Muscle layer of duodenum (tissue), 2 donors: ENCODE results near the gene TYW5.

Experiments
- H3K27ac ChIP-seq: one replicate; pipeline ENCODE4 v1.7.0; 2013; ENCODE audit warnings: mild to moderate bottlenecking, low read length
- H3K27me3 ChIP-seq: one replicate; pipeline ENCODE4 v1.7.0; 2013; ENCODE audit warnings: low read depth, mild to moderate bottlenecking, control low read depth, low read length
- H3K36me3 ChIP-seq, 2 donors: one replicate each; pipeline ENCODE4 v1.7.0; 2013; ENCODE audit warnings: low read length in 2 of 2, control low read depth in 1 of 2, mild to moderate bottlenecking in 1 of 2; ENCODE audit not compliant: insufficient read depth in 2 of 2, control insufficient read depth in 1 of 2
- H3K4me1 ChIP-seq, 2 donors: one replicate each; pipeline ENCODE4 v1.7.0; 2013; ENCODE audit warnings: low read length in 2 of 2, mild to moderate bottlenecking in 2 of 2, control low read depth in 1 of 2, moderate library complexity in 1 of 2; ENCODE audit not compliant: insufficient read depth in 2 of 2, control insufficient read depth in 1 of 2
- H3K4me3 ChIP-seq, 2 donors: one replicate each; pipeline ENCODE4 v1.7.0; 2013; ENCODE audit warnings: low read length in 2 of 2, low read depth in 1 of 2, mild to moderate bottlenecking in 1 of 2
- H3K9me3 ChIP-seq, 2 donors: one replicate each; pipeline ENCODE4 v1.7.0; 2013; ENCODE audit warnings: low read length in 2 of 2, control low read depth in 1 of 2, mild to moderate bottlenecking in 1 of 2; ENCODE audit not compliant: control insufficient read depth in 1 of 2
- donor health status: healthy.

Gene TYW5

GRCh38 chr2:199895406-199895805 is 59.9 kb downstream of the TYW5 start:
- H3K9me3 ChIP-seq, result no peaks in the 10 kb centered on the region
- H3K36me3 ChIP-seq, result no peaks in the 10 kb centered on the region

GRCh38 chr2:199883474-199884212 is 71.6 kb downstream of the TYW5 start:
- Histone ChIP-seq H3K4me1 (no peaks in the 10 kb centered on the region), H3K4me3 (no peak overlapping the region), H3K27me3 (no peaks in the 10 kb centered on the region), H3K27ac (no peak overlapping the region), H3K36me3 (no peaks in the 10 kb centered on the region), H3K9me3 (no peaks in the 10 kb centered on the region)

More at GRCh38 chr2:199895406-199895805, 59.9 kb downstream of the TYW5 start:
- H3K4me1 ChIP-seq, result no peaks in the 10 kb centered on the region
- no peaks in the 10 kb centered on the region for H3K27me3 ChIP-seq
- H3K27ac ChIP-seq, result no peak overlapping the region
- no peak overlapping the region for H3K4me3 ChIP-seq

GRCh38 chr2:199882667-199883066 is 72.6 kb downstream of the TYW5 start:
- Histone ChIP-seq H3K4me3 (no peak overlapping the region), H3K36me3 (no peaks in the 10 kb centered on the region), H3K27me3 (no peaks in the 10 kb centered on the region), H3K27ac (no peak overlapping the region), H3K4me1 (no peaks in the 10 kb centered on the region), H3K9me3 (peaks cover 0 to 4% of the 10 kb centered on the region in 2 donors)
